ENCODE results near the gene CTRL. TPM values are rescaled to one million over a fixed set of nuclear protein-coding genes. Genes with fewer than 3 reads are reported as not detected.
"Not testable (repeated sequence)": the region's sequence is repeated elsewhere in the genome, so short reads cannot be mapped to it uniquely, and the experiment has no call there.

CTRL gene
- total RNA-seq (2014; rRNA removed; shearing (Covaris generic)) = 0.99 and 1.7 TPM in 2 replicates

DNA sequence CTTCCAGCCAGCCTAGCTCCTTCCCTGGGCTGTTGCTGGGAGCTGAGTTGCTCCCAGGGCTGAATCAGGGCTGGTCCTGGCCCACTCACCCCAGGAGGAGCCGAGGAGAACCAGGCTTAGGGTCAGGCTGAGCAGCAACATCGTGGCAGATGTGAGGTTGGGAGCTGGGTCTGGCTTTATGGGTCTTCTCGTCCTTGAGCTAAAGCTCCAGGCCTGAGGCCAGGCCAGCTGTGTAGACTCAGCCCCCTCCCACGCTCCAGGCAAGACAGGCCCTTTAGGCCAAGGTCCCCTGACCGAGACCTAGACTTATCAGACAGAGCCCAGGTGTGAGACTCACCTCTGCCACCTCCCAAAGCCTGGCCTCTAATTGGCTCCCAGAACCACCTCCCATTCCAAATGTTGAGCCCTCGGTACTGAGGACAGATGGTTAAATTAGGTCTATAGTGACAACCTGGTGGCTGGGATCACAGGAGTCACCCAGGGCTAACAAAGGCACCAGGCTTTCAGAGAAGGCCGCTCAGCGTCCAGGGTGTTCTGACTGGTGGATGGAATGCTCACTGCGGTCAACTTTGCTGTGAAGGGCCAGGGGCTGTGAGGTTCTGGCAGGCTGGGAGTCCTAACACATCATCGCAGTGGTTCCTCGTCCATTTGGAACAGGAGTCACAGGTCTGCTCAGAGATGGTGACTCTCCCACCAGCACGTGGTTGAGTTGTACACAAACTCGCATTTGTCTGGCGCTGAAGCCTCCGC is at the start of gene CTRL:
CTRL (minus strand) TSS at position 151 of the 750 bp plus-strand sequence; CDS start at position 141, 10 bp downstream.
- H3K4me1 ChIP-seq = 0 out of 2 replicates have a peak, but pooled peaks cover 5% of the 10 kb centered on the region
- no peak within 1 kb of the TSS for H3K27ac ChIP-seq
- H3K27me3 ChIP-seq = no peaks in the 10 kb centered on the region
- H3K36me3 ChIP-seq = no peaks in the 10 kb centered on the region
- DNase-seq = no peak
- no peaks in the 10 kb centered on the region for H3K9me3 ChIP-seq (replicated peaks)
- no peak within 1 kb of the TSS for H3K4me3 ChIP-seq

DNA sequence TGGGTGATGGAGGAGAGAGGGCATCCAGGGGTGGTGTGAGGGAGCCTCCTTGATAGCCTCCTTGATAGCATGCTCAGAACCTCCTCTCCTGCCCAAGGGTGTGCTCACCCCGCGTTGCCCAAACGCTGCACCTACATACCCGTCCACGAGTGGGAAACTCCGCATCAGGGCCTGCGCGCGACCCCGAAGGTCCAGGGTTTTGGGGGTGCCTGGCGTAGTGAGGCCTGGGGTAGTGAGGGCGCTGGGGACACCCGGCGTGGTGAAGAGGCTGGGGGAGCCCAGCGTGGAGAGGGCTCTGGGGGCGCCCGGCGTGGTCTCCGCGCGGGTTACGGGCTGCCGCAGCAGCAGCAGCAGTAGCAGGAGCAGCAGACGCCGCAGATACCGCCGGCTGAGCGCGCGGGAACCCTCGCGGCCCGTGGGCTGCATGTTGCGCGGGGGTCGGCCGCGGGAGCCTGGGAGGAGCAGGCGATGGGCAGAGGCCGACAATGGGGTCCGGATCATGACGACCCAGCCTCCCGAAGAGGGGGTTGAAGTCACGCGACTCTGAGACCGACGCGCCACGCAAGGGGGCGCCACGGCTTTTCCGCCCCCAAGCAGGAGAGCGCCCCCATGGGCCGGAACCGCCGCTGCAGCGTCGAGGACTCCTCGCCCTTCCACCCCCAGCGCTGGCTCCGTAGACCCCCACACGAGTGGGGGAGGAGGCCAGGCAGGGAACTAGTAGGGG is 48.5 kb upstream of the CTRL start, which contains the start of gene DPEP3:
DPEP3 (minus strand) TSS at position 545 of the 724 bp plus-strand sequence; CDS start at position 426, 119 bp downstream.
- DNase-seq = no peak
- Histone ChIP-seq H3K4me3 (no peak within 1 kb of the TSS), H3K27me3 (no peaks in the 10 kb centered on the region), H3K4me1 (no peaks in the 10 kb centered on the region), H3K36me3 (no peaks in the 10 kb centered on the region), H3K9me3 (replicated peaks) (no peaks in the 10 kb centered on the region), H3K27ac (no peak within 1 kb of the TSS)

DNA sequence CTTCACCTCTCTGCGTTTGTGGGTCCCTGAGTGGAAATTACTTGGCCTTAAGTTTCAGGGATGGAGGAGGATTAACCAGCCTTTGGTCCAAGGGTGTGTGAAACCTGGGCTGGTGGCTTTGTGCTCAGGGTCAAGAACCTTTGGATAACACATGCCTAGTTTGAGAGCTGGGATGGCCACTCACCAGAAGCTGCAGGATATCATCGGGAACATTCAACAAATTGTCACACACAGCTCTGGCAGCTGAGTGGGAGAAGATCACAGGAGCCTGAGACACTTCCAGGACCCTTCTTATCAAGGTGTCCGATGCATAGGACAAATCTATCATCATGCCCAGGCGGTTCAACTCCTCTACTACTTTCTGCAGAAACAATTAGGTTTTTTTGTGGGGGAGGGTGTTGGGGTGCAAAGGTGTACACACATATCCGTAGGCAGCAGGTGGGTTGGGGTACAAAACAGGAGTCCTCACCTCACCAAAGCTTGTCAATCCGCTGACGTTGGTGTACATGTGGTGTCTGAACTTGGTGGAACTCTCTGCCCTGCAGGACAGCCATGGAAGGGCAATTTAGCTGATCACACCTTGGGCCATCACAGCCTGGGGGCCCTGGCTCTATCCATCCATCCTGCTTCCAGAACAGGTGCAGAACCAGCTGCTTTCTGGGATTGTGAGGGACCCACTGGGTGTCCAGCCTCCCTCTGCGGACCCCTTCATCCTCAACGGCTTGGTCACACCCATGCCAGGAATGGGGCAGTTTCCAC is 46.0 kb upstream of the CTRL start:
- Histone ChIP-seq H3K27ac (no peak overlapping the region), H3K36me3 (no peaks in the 10 kb centered on the region), H3K4me1 (no peaks in the 10 kb centered on the region), H3K4me3 (no peak overlapping the region), H3K9me3 (replicated peaks) (no peaks in the 10 kb centered on the region), H3K27me3 (no peaks in the 10 kb centered on the region)
- DNase-seq = no peak

DNA sequence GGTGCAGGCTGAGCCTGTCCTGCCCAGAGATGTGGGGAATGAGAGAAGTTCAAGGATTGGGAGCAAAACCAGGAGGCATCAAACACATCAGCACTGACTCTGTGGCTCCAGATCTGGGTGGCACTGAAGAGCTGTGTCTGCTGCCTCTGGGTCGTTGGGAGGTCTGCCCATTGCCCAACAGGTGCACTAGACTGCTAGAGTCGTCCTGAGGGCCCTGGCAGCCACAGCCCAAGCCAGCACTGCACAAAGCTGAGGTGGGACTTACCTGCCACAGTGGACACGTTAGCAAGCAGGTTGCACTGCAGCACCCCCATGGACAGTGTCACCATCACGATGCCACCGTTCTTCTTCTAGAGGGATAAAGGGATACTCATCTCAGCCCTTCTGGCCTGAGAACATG is 45.3 kb upstream of the CTRL start:
- Histone ChIP-seq H3K36me3 (no peaks in the 10 kb centered on the region), H3K27ac (no peak overlapping the region), H3K4me1 (no peaks in the 10 kb centered on the region), H3K9me3 (replicated peaks) (no peaks in the 10 kb centered on the region), H3K27me3 (no peaks in the 10 kb centered on the region), H3K4me3 (no peak overlapping the region)
- no peak for DNase-seq

DNA sequence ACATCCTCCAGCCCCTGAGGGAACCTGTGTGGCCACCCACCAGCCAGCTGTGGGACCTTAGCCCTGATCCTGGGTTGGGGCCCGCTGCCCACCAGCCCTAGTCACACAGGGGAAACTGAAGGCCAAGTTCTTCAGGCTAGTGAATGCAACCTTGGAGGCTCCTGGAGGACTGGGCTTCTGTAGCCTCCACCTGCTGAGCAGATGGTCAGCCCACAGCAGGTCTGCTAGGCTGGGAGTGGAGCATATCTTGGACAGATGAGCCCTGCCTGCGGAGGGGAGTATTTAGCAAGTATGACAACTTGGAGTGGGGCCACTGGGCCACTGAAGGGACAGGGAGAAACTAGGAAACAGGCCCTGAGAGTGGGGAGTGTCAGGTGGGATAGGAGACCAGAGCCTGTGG is 44.5 kb upstream of the CTRL start:
- Histone ChIP-seq H3K27ac (no peak overlapping the region), H3K4me3 (no peak overlapping the region), H3K27me3 (no peaks in the 10 kb centered on the region), H3K36me3 (no peaks in the 10 kb centered on the region), H3K9me3 (replicated peaks) (no peaks in the 10 kb centered on the region), H3K4me1 (no peaks in the 10 kb centered on the region)
- no peak for DNase-seq

DNA sequence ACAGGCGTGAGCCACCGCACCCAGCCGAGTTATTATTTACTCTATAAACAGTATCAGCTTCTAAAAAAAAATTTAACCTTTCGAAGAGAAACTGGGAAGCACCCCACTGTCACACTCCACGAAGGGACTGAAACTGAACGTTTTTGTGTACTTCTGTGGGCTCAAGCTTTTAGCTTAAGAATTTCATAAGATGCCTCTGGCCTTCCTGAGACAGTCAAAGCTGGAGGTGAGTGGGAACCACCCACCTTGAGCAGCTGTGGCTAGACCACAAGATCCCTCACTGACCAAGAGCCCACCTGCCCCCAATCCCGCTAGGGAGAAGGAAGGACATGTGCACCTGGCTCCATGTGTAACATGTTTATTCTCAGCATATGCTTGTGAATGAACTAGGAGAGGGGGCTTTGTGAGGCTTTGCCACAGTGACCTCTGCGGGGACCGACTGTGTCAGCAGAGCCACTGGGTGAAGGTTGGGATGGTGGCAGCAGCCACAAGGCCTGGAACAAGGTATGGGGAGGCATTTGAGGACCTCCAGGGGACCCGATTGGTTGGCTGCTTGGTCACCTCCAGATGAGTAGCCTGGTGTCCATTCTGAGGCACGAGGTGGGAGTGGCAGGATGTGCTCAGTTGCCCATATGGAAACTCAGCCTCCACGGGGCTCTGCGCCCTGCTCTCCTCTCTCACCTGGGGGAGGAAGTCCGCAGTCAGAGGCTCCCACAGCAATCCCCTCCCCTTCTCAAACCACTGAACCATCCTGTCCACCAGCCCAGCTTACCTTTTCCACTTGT is 43.9 kb upstream of the CTRL start:
- DNase-seq = no peak
- no peaks in the 10 kb centered on the region for H3K9me3 ChIP-seq (replicated peaks)
- H3K36me3 ChIP-seq = no peaks in the 10 kb centered on the region
- H3K27ac ChIP-seq = no peak overlapping the region
- H3K4me1 ChIP-seq = no peaks in the 10 kb centered on the region
- H3K4me3 ChIP-seq = no peak overlapping the region
- H3K27me3 ChIP-seq = no peaks in the 10 kb centered on the region

DNA sequence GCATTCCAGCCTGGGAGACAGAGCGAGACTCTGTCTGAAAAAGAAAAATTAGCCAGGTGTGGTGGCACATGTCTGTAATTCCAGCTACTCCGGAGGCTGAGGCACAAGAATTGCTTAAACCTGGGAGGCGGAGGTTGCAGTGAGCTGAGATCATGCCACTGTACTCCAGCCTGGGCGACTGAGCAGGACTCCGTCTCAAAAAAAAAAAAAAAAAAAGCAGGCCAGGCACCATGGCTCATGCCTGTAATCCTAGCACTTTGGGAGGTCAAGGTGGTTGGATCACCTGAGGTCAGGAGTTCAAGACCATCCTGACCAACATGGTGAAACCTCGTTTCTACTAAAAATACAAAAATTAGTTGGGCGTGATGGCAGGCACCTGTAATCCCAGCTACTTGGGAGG is 40.6 kb upstream of the CTRL start:
- H3K9me3 ChIP-seq (replicated peaks); H3K36me3 ChIP-seq; DNase-seq; H3K4me3 ChIP-seq; H3K27me3 ChIP-seq; H3K4me1 ChIP-seq; H3K27ac ChIP-seq: not testable (repeated sequence)

DNA sequence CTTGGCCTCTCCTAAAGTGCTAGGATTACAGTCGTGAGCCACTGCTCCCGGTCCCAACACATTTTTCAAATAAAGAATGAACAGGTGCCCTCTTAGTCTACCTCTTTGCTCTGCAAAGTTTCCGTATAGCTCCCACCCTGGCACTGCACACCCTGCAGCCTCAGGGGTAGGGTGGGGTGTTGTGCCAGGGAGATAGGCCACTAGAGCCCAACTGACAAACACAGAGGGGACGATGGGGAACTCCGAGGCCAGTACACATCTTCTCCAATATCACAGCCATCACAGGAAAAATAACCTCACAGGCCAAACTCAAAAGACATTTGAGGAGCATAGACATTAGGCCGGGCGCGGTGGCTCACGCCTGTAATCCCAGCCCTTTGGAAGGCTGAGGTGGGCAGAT is 39.4 kb upstream of the CTRL start:
- H3K9me3 ChIP-seq (replicated peaks) = no peaks in the 10 kb centered on the region
- H3K27ac ChIP-seq = no peak overlapping the region
- H3K4me1 ChIP-seq = peaks cover 11% of the 10 kb centered on the region
- H3K27me3 ChIP-seq = no peaks in the 10 kb centered on the region
- no peak overlapping the region for H3K4me3 ChIP-seq
- H3K36me3 ChIP-seq = no peaks in the 10 kb centered on the region
- DNase-seq = no peak

DNA sequence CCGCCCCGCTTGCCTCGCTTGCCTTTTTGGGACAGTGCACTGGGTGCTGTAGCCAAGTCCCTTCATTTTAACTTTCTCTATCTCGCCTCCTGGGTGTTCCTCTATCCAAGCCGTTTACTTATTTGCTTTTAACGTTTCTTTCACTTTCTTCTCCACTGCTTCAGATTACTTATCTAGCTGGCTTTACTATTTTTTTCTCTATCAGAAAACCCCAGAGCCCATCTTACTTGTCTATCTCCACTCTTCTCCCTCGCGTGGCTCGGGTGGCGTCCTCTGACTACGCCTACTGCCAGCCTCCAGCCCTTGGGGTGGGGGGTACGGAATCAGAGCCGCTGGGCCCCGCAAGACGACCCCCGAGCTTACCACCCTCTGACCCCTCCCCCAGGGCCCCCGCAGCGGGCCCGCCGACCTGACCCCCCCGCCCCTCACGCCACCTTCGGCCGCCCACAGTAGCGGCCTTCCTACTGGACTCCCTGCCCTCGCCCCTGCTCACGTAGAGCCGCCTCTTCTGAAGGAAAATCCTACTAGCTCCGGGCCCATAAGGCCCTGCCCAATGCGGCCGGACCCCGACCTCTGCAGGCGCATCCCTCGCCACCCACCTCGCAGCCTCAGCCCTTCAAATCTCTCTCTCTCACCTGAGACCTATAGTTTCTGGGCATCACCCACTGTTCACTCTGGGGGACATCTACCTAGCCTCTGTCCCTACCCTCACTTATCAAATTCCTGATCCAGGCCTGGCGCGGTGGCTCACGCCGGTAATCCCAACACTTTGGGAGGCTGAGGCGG is 37.8 kb upstream of the CTRL start:
- H3K27me3 ChIP-seq = no peaks in the 10 kb centered on the region
- no peak for DNase-seq
- H3K9me3 ChIP-seq (replicated peaks) = no peaks in the 10 kb centered on the region
- no peak overlapping the region for H3K27ac ChIP-seq
- H3K4me3 ChIP-seq = peak overlapping the region; percentile 82
- no peaks in the 10 kb centered on the region for H3K36me3 ChIP-seq
- peaks cover 17% of the 10 kb centered on the region for H3K4me1 ChIP-seq

DNA sequence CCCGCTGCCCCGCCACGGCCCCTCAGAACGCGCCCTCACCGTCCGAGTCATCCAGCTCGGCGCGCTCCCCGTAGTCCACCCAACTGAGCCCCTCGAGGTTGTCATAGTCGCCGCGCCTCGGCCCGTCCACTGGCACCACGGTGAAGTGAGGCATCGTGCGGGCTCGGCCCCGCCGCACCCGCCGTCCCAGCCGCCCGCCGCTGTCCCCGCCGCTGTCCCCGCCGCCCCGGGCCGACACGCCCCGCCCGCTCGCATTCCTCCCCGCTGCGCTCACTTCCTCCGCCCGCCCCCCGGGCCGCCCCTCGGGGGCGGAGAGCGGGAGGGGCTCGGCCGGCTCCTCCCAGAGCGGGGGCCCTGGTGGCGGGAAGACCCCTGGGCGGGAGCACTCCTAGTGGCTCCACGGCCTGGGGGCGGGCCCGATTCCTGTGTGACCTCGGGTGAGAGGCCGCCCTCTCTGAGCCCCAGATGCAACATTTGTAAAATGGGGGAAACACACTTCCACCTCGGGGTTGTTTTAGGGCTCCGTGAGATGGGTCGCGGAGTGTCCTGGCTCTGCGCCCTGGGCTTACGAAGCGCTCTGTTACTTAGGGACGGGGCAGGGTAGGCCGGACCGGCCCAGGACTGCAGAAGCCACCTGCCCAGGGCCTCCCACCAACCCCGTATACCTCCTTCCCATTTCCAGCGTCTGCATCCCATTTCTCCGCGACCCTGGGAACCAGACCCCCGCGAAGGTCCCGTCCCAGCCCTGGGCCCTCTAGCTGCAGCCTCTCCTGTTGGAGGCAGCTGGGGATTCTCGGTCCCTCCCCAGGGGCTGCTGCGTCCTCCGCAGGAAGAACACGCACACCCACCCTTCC is 37.0 kb upstream of the CTRL start, which contains the start of gene SLC12A4:
SLC12A4 (minus strand) TSS at position 238 of the 854 bp plus-strand sequence; CDS start at position 154, 84 bp downstream.
- peaks cover 17% of the 10 kb centered on the region for H3K4me1 ChIP-seq
- no peaks in the 10 kb centered on the region for H3K27me3 ChIP-seq
- H3K27ac ChIP-seq = peak within 1 kb of the TSS; percentile 78
- no peaks in the 10 kb centered on the region for H3K36me3 ChIP-seq
- peak within 1 kb of the TSS; percentile 82 for H3K4me3 ChIP-seq
- DNase-seq = peak; percentile 81 to 82
- H3K9me3 ChIP-seq (replicated peaks) = no peaks in the 10 kb centered on the region

DNA sequence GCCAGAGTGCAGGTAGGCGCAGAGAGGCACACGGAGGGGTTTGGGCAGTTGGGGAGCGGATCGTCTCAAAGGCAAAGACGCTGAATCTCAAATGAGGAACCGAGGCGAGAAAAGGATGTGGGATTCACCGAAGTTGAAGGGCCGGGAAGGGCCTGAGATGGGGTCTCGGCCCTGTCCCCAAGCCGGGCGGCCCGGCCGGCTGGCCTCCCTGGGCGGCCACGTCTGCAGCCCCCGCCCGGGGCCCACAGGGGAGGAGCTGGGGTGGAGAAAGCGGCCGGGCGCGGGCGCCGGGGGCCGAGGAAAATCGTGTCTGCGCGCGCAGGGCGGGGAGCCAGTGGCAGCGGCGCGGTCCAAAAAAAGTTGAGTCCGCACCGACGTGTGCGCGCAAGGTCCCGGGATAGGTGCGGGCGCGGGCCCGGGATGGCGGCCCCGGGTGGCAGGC is 36.3 kb upstream of the CTRL start:
- peak overlapping the region; percentile 78 for H3K27ac ChIP-seq
- peak overlapping the region; percentile 82 for H3K4me3 ChIP-seq
- DNase-seq = peak; percentile 26 to 39
- H3K9me3 ChIP-seq (replicated peaks) = no peaks in the 10 kb centered on the region
- H3K36me3 ChIP-seq = no peaks in the 10 kb centered on the region
- H3K27me3 ChIP-seq = no peaks in the 10 kb centered on the region
- H3K4me1 ChIP-seq = peaks cover 17% of the 10 kb centered on the region

DNA sequence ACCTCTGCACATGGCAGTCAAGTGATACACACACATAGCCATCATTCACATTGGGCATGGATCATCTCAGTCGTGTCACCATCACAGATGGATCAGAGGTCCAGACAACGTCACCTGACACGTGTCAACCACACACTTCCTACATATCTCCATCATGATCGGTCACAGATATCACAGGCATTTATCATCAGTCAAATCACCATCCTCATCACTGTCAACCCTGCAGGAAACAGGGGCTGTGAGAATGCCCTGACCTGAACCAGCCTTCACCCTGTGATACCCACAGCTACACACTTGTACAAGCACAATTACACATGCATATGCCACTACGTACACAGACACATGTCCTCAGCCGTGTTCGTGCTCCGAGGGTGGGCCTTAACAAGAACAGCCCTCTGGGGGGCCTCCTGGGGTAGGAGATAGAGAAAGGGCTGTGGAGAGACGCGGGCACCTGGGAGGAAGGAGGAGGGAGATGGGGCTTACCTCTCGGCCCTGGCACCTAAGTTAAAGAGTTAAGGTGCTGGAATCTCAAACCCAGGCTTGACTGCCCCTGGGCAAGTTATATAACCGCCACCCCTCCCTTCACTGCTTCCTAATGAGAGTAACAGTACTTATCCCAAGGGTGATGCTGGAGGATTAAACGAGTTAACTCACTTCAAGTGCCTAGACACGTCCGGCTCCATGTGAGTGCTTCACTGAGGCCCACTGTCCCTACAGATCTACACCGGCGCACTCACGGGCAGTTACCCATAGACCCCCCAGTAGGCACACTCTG is 35.7 kb upstream of the CTRL start:
- Histone ChIP-seq H3K27me3 (no peaks in the 10 kb centered on the region), H3K27ac (peak overlapping the region; percentile 78), H3K9me3 (replicated peaks) (no peaks in the 10 kb centered on the region), H3K4me3 (peak overlapping the region; percentile 82), H3K36me3 (no peaks in the 10 kb centered on the region; the same call in 1 of the 2 replicates), H3K4me1 (peaks cover 17% of the 10 kb centered on the region)
- no peak for DNase-seq
